ENCODE measurements around the gene TRIOBP. TPM values are rescaled to one million over a fixed set of nuclear protein-coding genes. Genes with fewer than 3 reads are reported as not detected.

TRIOBP gene
- total RNA-seq, 1 donor from 2014 or later = 103 TPM

- peak overlapping the region; percentile 50 for H3K27ac Mint-ChIP-seq (ENCODE audit: unreplicated experiment)
- no peaks in the 10 kb centered on the region for H3K9me3 Mint-ChIP-seq (ENCODE audit: unreplicated experiment)
- H3K4me1 Mint-ChIP-seq (ENCODE audit: unreplicated experiment) = peaks cover 34% of the 10 kb centered on the region
- H3K4me3 Mint-ChIP-seq (ENCODE audit: unreplicated experiment) = no peak overlapping the region
- no peak for TF ChIP-seq CTCF (IDR thresholded peaks at IDR 0.05)
- peaks cover 10% of the 10 kb centered on the region for H3K36me3 Mint-ChIP-seq (ENCODE audit: unreplicated experiment)
- no peak for DNase-seq (ENCODE audit: extremely low spot score, unreplicated experiment)
- H3K27me3 Mint-ChIP-seq (ENCODE audit: unreplicated experiment) = no peaks in the 10 kb centered on the region
These were observed 16.5 kb upstream of the TRIOBP start for GRCh38 chr22:37680191-37680851.

- Mint-ChIP-seq H3K36me3 (ENCODE audit: unreplicated experiment) (peaks cover 10% of the 10 kb centered on the region), H3K27ac (ENCODE audit: unreplicated experiment) (peak overlapping the region; percentile 50), H3K9me3 (ENCODE audit: unreplicated experiment) (no peaks in the 10 kb centered on the region), H3K4me3 (ENCODE audit: unreplicated experiment) (no peak overlapping the region), H3K4me1 (ENCODE audit: unreplicated experiment) (peaks cover 32% of the 10 kb centered on the region), H3K27me3 (ENCODE audit: unreplicated experiment) (no peaks in the 10 kb centered on the region)
- DNase-seq (ENCODE audit: extremely low spot score, unreplicated experiment) = no peak
- no peak for TF ChIP-seq CTCF (IDR thresholded peaks at IDR 0.05)
These were observed 15.8 kb upstream of the TRIOBP start for GRCh38 chr22:37681001-37681424.

- Mint-ChIP-seq H3K27ac (ENCODE audit: unreplicated experiment) (peak overlapping the region; percentile 50), H3K4me3 (ENCODE audit: unreplicated experiment) (no peak overlapping the region), H3K36me3 (ENCODE audit: unreplicated experiment) (peaks cover 10% of the 10 kb centered on the region), H3K27me3 (ENCODE audit: unreplicated experiment) (no peaks in the 10 kb centered on the region), H3K4me1 (ENCODE audit: unreplicated experiment) (peaks cover 33% of the 10 kb centered on the region), H3K9me3 (ENCODE audit: unreplicated experiment) (no peaks in the 10 kb centered on the region)
- peak; percentile 93 for TF ChIP-seq CTCF (IDR thresholded peaks at IDR 0.05)
- peak; percentile 89 for DNase-seq (ENCODE audit: extremely low spot score, unreplicated experiment)
These were observed 15.2 kb upstream of the TRIOBP start for GRCh38 chr22:37681556-37682049.

GRCh38 chr22:37684803-37685615 lies 11.8 kb upstream of the TRIOBP start:
- H3K27me3 Mint-ChIP-seq (ENCODE audit: unreplicated experiment) = no peaks in the 10 kb centered on the region
- no peaks in the 10 kb centered on the region for H3K9me3 Mint-ChIP-seq (ENCODE audit: unreplicated experiment)
- peaks cover 3% of the 10 kb centered on the region for H3K36me3 Mint-ChIP-seq (ENCODE audit: unreplicated experiment)
- H3K27ac Mint-ChIP-seq (ENCODE audit: unreplicated experiment) = peak overlapping the region; percentile 10
- peaks cover 24% of the 10 kb centered on the region for H3K4me1 Mint-ChIP-seq (ENCODE audit: unreplicated experiment)
- DNase-seq (ENCODE audit: extremely low spot score, unreplicated experiment) = no peak
- TF ChIP-seq CTCF (IDR thresholded peaks at IDR 0.05) = no peak
- H3K4me3 Mint-ChIP-seq (ENCODE audit: unreplicated experiment) = no peak overlapping the region
